ENCODE data around the gene TSPAN18.

TSPAN18 gene

DNA sequence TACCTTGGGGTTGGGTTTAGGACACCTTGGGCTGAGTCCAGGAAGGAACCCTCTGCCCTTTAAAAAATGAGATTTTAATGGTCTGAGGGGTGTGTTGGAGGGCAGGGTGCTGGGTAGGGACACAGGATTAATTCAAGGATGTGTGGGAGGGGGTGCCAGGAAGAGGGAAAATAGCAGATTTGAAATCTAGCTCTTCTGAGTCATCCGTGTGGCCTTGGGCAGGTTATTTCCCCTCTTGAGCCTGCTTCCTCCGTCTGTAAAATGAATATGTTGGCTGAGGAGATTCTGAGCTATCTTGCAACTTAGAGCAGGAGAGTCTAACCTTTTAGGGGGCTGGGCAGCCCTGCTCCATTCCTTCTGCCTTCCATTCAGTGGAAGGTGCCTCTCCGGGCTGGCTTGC lies 3.0 kb downstream of the TSPAN18 start:
- Histone ChIP-seq H3K27ac (ENCODE audit: low read length) (no peak overlapping the region), H3K27me3 (replicated peaks; ENCODE audit: insufficient read depth, low read length) (peaks cover 35% of the 10 kb centered on the region), H3K4me3 (ENCODE audit: low read length) (no peak overlapping the region), H3K9me2 (replicated peaks; ENCODE audit: insufficient read depth, low read length) (no peaks in the 10 kb centered on the region), H3K9me3 (replicated peaks; ENCODE audit: insufficient read depth, low read length) (no peaks in the 10 kb centered on the region), H3K4me2 (ENCODE audit: low read depth, low read length) (no peak overlapping the region), H3K4me1 (ENCODE audit: low read length) (no peaks in the 10 kb centered on the region), H3K9ac (ENCODE audit: low read length) (no peak overlapping the region), H3K79me2 (ENCODE audit: low read length) (no peaks in the 10 kb centered on the region), H3F3A (ENCODE audit: insufficient read depth, low read length) (no peaks in the 10 kb centered on the region), H2AFZ (ENCODE audit: low read length) (no peak overlapping the region), H4K20me1 (ENCODE audit: insufficient read depth, low read length) (no peaks in the 10 kb centered on the region), H3K36me3 (replicated peaks; ENCODE audit: insufficient read depth, low read length) (no peaks in the 10 kb centered on the region)
- DNase-seq: no peak
- TF ChIP-seq EZH2 (optimal IDR thresholded peaks at IDR 0.05; ENCODE audit: low read depth, low read length): no peak
- TF ChIP-seq, protein P1, sequence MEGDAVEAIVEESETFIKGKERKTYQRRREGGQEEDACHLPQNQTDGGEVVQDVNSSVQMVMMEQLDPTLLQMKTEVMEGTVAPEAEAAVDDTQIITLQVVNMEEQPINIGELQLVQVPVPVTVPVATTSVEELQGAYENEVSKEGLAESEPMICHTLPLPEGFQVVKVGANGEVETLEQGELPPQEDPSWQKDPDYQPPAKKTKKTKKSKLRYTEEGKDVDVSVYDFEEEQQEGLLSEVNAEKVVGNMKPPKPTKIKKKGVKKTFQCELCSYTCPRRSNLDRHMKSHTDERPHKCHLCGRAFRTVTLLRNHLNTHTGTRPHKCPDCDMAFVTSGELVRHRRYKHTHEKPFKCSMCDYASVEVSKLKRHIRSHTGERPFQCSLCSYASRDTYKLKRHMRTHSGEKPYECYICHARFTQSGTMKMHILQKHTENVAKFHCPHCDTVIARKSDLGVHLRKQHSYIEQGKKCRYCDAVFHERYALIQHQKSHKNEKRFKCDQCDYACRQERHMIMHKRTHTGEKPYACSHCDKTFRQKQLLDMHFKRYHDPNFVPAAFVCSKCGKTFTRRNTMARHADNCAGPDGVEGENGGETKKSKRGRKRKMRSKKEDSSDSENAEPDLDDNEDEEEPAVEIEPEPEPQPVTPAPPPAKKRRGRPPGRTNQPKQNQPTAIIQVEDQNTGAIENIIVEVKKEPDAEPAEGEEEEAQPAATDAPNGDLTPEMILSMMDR (IDR thresholded peaks at IDR 0.05; ENCODE audit: low read length): no peak
- no peak for TF ChIP-seq EZH2phosphoT487 (IDR thresholded peaks at IDR 0.05; ENCODE audit: low read length)

DNA sequence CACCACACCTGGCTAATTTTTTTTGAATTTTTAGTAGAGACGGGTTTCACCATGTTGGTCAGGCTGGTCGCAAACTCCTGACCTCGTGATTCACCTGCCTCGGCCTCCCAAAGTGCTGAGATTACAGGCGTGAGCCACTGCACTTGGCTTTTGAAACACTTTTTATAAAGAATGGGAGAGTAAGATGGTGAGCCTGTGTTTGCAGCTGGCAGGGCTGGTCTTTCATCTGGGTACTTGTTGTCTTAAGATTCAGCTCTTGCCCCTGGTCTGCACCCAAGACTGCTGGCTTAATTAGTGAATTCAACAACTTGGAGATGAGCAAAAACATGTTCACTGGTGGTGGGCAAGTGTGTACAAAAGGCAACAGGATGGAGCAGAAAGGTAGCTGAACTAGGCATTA lies 4.0 kb downstream of the TSPAN18 start:
- DNase-seq: no peak
- Histone ChIP-seq H3K9me2 (replicated peaks; ENCODE audit: insufficient read depth, low read length) (no peaks in the 10 kb centered on the region), H3F3A (ENCODE audit: insufficient read depth, low read length) (no peaks in the 10 kb centered on the region), H3K27me3 (replicated peaks; ENCODE audit: insufficient read depth, low read length) (peaks cover 34% of the 10 kb centered on the region), H3K36me3 (replicated peaks; ENCODE audit: insufficient read depth, low read length) (no peaks in the 10 kb centered on the region), H3K4me1 (ENCODE audit: low read length) (no peaks in the 10 kb centered on the region), H2AFZ (ENCODE audit: low read length) (no peak overlapping the region), H3K4me2 (ENCODE audit: low read depth, low read length) (no peak overlapping the region), H3K79me2 (ENCODE audit: low read length) (no peaks in the 10 kb centered on the region), H3K4me3 (ENCODE audit: low read length) (no peak overlapping the region), H3K27ac (ENCODE audit: low read length) (no peak overlapping the region), H3K9ac (ENCODE audit: low read length) (no peak overlapping the region), H3K9me3 (replicated peaks; ENCODE audit: insufficient read depth, low read length) (no peaks in the 10 kb centered on the region), H4K20me1 (ENCODE audit: insufficient read depth, low read length) (no peaks in the 10 kb centered on the region)
- TF ChIP-seq EZH2phosphoT487 (IDR thresholded peaks at IDR 0.05; ENCODE audit: low read length) (no peak), EZH2 (optimal IDR thresholded peaks at IDR 0.05; ENCODE audit: low read depth, low read length) (no peak)
- TF ChIP-seq, protein P1 (IDR thresholded peaks at IDR 0.05; ENCODE audit: low read length): no peak

DNA sequence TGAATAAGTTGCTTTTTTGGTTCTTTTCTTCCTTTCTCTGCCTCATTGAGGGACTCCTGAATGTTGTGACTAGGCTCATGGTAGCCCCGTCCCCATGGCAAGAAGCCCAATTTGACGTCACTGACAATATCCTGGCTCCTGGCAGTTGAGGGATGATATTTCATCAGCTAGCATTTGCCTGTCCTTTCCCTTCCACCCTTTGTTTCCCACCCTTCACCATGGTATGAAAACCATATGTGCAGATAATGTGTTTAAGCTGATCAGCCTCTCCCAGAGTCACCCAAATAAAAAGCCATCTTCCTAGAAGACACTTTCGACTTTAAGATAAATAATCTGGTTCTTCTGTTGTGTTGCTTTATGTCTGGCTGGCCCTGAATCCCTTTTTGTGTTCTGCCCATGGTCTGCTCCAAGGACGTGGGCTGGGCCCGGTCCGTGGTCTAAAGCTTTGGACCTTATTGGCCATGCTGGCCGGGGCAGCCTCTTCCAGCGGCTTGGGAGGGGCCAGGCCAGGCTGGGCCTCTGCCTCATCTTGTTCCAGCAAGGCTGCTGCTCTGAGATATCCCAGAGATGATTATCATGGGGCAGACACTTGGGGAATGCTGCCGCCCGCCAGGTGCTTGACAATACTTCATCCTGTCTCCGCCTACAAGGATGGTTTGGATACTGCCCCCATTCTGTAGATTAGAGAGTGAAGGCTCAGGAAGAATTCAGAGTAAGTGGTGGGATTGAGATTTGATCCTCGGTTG lies 5.1 kb downstream of the TSPAN18 start:
- Histone ChIP-seq H4K20me1 (ENCODE audit: insufficient read depth, low read length) (no peaks in the 10 kb centered on the region), H3K27me3 (replicated peaks; ENCODE audit: insufficient read depth, low read length) (peaks cover 26% of the 10 kb centered on the region), H3F3A (ENCODE audit: insufficient read depth, low read length) (no peaks in the 10 kb centered on the region), H3K9me3 (replicated peaks; ENCODE audit: insufficient read depth, low read length) (no peaks in the 10 kb centered on the region), H3K36me3 (replicated peaks; ENCODE audit: insufficient read depth, low read length) (no peaks in the 10 kb centered on the region), H3K27ac (ENCODE audit: low read length) (no peak overlapping the region), H3K9ac (ENCODE audit: low read length) (no peak overlapping the region), H3K9me2 (replicated peaks; ENCODE audit: insufficient read depth, low read length) (no peaks in the 10 kb centered on the region), H3K4me2 (ENCODE audit: low read depth, low read length) (no peak overlapping the region), H3K4me1 (ENCODE audit: low read length) (no peaks in the 10 kb centered on the region), H3K79me2 (ENCODE audit: low read length) (no peaks in the 10 kb centered on the region), H2AFZ (ENCODE audit: low read length) (no peak overlapping the region), H3K4me3 (ENCODE audit: low read length) (no peak overlapping the region)
- TF ChIP-seq, protein P1 (IDR thresholded peaks at IDR 0.05; ENCODE audit: low read length): no peak
- TF ChIP-seq EZH2phosphoT487 (IDR thresholded peaks at IDR 0.05; ENCODE audit: low read length) (no peak), EZH2 (optimal IDR thresholded peaks at IDR 0.05; ENCODE audit: low read depth, low read length) (no peak)
- DNase-seq: no peak
